Epithelial cell of prostate (primary cell): ENCODE data around the gene HECW1.

Source experiments
- DNase-seq: peaks from one replicate; pipeline ENCODE4 v3.0.0-alpha.2; 2011; ENCODE audit warnings: low read depth, low spot score
- H3K27ac ChIP-seq: fragments of 450-650 bp; 2 replicates; pipeline ENCODE4 v1.5.1; 2017; ENCODE audit warnings: mild to moderate bottlenecking

The HECW1 gene

DNA sequence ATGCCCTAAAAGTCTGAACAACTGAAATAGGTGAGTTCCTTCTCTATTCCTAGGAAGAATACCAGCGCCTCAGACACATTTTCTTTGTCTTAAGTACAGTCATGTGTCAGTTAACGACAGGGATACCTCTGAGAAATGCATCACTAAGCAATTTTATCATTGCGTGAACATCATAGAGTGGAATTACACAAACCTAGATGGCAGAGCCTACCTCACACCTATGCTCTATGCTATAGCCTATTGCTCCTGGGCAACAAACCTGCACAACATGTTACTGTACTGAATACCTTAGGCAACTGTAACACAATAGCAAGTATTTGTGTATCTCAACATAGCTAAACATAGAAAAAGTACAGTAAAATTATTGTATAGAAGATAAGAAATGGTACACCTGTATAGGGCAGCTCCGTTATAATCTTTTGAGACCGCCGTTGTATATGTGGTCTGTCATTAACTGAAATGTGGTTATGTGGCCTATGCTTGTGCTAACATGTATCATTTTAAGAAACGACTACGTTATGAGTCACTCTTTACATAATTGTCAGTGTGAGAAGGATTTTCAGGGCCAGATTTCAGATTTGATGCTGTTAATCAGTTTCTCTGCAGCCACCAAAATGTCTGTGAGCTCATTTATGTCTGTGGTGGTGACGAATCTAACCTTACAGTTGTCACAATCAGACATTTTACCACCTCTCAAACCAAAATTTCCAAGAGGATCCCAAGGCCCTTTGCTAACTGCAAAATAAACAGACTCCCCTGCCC, 404.3 kb downstream of the HECW1 start:
- no peak overlapping the region for H3K27ac ChIP-seq
- peak; percentile 64 for DNase-seq

DNA sequence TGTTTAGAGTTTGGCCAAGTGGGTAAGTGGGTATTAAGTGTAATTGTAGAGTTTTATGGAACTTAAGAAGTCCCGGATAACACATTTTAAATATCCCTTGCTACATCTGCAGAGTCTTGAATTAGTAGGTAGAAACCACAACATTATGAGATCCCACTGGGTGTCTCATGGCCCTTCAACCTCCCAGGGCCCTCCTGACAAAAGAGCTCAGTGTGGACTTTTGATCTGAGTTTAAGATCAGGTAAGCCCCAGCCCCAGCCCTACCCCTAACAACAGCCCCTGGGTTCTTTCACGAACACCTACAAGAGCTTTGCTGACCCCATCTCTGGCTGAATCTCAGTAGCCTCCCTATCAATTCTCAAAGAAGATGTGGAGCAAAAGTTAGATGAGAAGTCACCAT, 405.0 kb downstream of the HECW1 start:
- H3K27ac ChIP-seq: no peak overlapping the region
- DNase-seq: no peak

DNA sequence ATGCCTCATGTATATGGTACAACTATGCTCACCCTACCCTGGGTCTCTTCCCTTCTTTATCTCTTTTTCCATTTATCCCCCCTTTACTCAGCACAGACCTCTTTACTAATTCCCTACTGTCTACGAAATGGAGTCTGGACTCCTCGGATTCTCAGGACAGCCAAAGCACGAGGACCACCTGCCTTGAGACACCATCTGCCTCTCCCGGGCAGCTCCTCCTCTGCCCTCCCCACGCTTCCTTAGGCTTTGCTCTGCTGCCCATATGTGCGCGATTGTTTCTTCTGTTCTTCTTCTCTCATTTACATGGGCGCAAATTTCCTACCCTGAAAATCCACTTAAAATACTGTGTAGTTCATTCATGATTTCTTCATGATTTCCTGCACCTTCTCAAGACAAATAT, 407.8 kb downstream of the HECW1 start:
- no peak overlapping the region for H3K27ac ChIP-seq
- no peak for DNase-seq

DNA sequence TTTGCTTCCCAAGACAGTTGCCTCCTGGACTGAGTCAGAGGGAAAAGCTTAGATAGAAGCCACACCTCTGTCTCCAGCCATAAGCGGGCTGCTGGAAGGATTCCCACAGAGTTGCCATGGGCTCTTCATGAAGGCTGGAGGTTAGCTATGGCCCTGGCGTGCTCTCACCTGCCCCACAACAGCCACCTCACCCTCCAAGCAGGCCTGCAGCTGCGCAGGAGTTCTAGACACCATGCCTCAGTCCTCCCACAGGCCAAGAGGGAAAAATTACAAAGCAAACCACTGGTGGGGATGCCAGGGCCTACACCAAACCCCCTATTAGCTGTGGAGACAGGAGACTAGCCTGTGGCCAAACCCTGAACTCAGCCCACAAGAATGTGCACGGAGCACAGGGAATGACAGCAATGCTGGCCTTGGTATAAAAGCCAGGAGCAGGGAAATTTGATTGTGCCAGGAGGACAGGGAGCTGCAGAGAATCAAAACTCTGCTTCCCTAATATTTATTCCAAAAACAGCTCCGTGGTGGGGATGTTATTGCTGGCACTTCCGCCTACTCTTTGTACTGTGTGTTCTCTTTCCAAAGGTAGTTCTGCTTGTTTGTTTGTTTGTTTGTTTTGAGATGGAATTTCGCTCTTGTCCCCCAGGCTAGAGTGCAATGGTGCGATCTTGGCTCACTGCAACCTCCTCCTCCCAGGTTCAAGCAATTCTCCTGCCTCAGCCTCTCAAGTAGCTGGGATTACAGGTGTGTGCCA, 410.1 kb downstream of the HECW1 start:
- H3K27ac ChIP-seq: peak overlapping the region; percentile 53
- peak; percentile 91 for DNase-seq

DNA sequence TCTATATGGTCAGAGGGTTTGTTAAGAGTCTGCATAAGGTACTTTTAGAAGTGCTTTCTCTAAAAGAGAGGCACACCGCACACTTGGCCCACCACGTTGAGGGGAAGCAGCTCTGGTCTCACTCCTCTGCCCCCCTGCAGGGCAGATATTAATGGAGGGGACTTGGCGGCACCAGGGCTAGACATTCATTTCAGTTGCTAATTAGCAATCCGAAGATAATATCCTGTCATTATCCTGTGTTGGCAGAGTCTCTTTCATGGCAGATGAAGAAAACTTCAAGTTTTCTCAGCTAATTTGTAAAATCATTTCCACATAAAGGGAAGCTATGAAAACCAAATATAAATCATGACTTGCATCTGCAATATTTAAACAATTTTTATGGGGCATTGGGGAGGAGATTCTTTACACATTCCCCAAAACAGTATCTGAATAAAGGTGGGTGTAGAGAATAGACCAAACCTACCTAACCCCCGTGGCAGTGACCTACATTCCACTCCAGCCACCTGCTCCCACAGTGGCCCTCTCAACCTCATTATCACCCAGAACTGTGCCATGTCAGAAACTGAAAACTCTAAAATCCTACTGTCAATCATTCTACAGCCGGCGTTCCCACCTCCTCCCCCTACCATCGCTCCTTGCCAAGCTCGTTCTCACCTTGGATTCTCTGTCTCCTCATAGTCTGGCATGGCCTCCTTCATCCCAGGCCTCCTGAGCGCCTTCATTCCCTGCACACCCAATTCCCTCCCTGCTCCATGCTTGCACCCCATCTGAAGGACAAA, 416.3 kb downstream of the HECW1 start:
- H3K27ac ChIP-seq: no peak overlapping the region
- no peak for DNase-seq

DNA sequence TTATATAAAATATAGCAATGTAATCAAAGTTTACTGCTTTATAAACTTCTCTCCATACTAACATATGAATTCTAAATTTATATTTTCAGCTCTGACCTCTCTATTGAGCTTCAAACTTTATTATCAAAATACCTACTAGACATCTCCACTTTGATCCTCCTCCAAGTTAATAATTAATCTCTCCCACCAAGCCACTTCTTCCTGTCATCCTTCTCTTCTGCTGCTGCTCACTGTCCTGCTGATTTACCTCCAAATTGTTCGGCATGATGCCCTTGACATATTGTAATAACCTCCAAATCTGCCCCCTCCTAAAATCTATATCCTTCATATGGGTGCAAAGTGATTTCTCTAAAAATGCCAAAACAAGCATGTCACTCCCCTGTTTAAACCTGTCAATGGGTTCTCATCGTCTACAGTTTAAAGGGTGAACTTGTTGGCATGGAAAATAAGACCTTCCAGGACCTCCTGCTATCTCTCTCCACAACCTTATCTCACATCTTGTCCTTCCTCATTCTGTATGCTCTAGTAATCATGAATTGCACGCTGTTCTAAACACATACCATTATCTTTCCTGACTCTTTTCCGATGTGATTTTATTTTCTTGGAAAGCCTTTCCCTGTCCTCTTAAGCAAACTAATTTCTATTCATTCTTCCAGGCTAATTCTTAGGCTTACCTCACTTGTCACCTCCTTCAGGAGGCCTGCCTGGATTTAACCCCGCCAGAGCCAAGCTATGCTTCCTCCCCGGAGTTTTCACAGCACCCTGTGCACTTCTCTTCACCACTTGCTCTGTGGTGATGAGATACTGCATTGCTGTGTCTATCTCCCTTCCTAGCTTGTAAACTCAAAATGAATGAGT, 418.3 kb downstream of the HECW1 start:
- no peak for DNase-seq
- H3K27ac ChIP-seq: no peak overlapping the region

DNA sequence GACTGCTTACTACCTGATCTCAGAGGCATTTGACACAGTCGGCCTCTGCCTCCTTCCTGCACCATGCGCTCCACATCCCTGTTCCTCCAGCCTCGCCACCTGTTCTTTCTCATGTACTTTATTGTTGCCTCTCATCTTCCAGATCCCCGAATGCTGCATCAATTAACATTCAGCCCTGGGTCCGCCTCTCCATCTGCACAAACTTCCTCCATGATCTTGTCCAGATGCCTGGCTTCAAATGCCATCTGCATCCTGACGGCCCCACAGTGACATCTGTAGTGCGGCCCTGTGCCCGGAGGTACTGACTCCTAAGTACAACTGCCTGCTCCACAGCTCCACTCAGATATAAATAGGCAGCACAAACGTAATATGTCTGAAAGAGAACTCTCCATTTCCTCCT, 419.3 kb downstream of the HECW1 start:
- DNase-seq: no peak
- no peak overlapping the region for H3K27ac ChIP-seq

DNA sequence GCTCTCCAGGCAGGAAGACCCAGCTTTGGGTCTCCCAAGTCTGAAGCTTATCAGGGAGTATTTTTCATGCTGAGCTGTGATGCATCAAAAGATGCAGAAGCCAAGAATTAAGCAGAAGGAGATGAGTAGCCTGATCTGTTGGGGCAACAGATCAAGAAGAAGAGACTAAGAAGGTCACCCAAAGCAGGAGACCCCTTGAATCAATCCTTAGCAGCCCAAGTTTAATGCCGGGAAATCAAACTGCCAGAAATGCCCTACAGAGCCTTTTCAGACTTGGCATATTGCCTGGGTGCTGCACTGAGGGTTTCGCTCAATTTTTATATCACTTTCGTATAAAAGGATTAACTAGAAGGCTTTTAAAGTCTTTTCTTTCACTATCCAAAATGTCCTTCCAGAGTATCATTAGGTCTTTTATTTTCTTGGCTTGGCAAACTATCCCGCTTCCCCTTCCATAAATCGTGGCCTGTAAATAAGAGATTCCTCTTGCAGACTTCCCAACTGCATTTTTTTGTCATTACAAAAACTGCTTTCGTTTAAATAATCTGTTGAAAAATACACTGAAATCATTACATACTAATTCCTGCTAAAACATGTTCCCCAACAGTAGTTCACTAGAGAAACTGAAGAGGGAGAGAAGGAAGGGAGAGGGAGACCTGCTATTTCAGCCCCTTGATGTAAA, 421.5 kb downstream of the HECW1 start:
- no peak for DNase-seq

DNA sequence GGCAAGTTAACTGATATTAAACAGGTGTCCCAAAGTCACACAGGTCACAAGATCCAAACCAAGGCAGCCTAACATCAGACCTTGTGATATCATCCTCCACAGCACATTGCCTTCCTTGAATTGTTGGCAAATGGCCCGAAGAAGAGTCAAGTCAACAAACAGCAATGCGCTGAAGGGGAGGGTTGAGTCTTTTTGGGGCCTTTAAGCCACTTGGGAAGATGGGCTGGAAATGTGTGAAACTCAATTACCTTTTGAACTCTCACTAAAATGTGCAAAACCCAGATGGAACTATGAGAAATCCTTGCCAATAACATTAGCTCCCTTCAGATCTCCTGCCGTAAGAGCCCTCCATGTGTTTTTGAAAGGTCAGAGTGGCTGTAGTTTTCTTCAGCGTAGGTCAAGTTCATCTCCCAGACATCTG, 422.6 kb downstream of the HECW1 start:
- DNase-seq: no peak
- no peak overlapping the region for H3K27ac ChIP-seq

More for the DNA sequence above, 421.5 kb downstream of the HECW1 start:
- H3K27ac ChIP-seq: no peak overlapping the region

DNA sequence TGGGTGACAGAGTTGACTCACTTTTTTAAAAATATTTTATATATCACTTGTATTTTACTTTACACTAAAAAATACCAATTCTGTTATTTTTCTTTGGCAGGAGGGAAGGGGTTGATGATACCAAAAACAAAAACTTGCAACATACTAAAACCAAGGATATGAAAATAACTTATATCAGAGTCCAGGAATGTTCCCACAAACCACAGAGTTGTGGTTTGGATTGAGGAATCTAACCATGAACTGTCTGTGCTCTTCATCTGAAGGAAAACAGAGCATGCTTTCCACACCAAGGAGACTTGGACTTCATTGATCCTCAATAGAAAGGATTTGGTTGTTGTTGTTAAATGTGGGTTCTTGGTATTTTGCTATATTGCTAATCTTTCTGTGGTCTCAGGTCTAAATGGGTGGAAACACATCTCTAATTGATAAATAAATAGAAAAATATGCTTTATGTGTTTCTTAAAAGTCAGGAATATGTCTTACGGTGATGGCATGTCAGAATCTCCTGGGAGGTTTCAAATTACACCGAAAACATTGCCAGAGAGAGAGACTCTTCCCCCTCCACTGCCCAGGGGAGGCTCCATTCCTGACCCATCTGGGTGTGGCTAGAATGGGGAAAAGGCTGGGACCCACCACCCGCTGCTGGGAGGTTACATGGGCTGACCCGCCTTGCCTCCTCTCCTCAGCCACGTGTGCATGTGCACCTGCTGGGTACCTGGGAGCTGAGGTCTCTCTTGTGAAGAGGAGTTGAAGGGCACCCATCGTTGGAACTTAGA, 423.6 kb downstream of the HECW1 start:
- peak; percentile 20 for DNase-seq
- H3K27ac ChIP-seq: no peak overlapping the region

DNA sequence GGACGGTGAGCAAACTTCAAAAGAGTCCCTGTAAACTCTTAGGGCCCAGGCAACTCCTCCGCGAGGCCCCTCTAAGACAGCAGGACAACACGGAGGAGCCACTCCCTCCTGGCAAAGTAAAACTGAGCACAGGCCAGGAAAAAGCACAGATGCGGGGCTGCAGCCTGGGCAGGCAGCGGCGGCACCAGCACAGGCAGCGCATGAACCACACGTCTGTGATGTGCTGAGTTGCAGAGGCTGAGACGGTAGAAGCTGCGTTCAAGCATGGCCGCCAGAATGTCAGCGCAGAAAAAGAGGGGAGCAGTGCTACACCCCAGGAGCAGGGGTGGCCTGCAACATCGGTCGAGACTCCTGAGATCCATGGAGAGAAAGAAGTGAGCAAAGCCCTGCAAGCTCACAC, 424.3 kb downstream of the HECW1 start:
- H3K27ac ChIP-seq: no peak overlapping the region
- no peak for DNase-seq

DNA sequence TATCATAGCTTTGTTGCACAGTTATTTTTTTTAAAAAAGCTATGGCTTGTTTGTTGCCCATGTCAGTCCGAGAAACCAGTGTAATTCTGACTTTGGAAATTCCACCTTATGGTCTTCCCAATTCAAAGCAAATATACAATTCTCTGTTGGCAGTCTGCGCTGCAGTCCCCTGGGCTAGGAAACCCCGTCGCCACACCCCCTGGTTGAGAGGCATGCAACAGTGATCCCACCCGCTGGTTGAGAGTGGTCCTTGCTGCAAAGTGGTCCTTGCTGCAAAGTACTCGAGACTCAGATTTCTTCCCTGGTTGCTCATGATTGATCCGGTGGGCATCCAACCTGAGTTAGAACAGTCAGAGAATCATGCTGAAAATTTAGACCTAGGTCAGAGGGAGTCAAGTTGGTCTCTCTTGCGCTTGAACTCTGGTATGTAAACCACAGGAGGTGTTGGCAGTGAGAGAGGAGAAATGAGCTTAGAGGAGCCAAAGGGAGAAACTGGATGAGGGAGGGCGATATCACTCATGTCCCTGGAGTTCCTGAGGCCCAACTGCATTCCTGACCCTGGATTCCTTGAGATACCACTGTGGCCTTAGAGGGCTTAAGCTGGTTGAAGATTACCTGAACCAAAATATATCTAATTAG, 425.4 kb downstream of the HECW1 start:
- no peak overlapping the region for H3K27ac ChIP-seq
- no peak for DNase-seq

DNA sequence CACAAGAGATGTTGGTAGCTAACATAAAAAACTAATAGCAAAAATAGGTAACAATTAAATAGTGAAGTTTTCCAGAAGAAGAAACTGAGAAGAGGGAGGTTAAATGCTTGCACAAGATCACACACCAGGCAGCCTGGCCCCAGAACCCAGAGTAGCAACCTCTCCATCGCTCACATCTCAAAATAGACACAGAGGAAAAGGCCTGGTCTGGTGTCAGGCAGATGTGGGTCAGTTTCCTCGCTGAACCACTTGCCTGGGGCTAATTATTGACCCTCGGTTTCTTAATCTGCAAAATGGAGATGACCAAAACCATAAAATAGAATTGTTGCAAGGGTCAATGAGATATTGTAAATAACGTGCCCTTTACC, 425.9 kb downstream of the HECW1 start:
- no peak overlapping the region for H3K27ac ChIP-seq
- DNase-seq: no peak

DNA sequence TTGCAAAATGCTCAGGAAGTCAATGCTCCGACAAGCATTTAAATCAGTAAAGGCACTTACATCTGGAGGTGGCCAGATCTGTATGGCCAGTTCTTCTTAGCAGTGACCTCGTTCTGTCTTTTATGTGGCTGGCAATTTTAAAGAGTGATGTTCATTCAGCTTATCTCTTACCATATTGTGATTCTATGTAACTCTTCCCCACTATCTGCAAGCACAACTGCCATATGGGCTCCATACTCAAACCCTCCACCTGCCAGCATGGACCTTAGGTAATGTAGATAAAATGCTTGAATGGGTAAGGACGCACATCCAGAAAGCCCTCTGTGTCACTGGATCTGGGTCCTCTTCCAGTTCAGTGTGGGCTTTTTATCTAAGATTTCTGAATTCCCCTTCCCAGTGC, 428.0 kb downstream of the HECW1 start:
- no peak for DNase-seq
- H3K27ac ChIP-seq: no peak overlapping the region

DNA sequence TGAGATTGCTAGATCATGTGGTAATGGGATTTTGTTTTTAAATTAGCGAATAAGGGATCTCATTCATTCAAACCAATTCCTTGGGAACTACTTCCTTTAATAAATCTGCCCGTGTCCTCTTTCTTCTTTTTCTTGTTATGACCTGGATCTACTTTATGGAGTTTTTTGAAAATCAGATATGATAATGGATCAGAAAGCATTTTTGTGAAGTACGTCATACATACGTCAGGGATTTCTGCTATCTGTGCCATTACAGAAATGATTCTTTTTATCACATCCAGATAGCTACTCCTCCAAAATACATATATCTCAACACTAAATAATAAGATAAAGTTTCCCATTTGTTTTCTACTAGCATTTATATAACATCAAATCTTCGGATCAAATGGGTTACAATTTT, 430.3 kb downstream of the HECW1 start:
- no peak for DNase-seq
- H3K27ac ChIP-seq: no peak overlapping the region

DNA sequence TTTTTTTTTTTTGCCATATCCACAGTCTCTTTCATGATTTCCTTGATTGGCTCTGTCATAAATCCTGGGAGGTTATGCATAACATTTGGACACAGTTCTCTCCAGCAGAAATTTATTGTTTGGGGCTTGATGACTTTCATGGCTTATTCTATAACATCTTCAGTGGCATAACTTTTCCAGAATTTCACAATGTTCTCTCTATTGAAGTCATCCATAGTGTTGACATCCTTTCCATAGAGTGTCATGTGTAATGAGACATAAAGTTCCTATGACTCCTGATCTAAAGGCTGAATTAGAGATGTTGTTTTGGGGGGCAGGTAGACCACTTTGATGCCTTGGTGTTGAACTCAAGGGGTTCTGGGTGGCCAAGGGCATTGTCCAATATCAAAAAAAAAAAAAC, 433.8 kb downstream of the HECW1 start:
- no peak overlapping the region for H3K27ac ChIP-seq
- DNase-seq: no peak

DNA sequence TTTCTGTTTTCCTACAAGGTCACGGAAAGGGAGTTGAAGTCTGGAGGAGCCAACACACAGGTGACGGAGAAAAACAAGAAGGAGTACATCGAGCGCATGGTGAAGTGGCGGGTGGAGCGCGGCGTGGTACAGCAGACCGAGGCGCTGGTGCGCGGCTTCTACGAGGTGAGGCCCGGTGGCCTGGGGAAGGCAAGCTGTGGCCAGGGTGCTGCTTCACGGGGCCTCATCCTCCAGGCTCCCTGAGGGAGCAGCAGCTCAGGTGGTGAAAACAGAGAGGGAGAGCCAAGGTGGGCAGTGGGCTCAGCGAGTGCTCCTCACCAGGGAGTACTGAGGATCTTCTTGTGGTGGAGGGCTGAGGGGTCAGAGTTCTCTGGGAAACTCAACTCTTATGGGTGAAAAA, 438.0 kb downstream of the HECW1 start:
- H3K27ac ChIP-seq: no peak overlapping the region
- no peak for DNase-seq

DNA sequence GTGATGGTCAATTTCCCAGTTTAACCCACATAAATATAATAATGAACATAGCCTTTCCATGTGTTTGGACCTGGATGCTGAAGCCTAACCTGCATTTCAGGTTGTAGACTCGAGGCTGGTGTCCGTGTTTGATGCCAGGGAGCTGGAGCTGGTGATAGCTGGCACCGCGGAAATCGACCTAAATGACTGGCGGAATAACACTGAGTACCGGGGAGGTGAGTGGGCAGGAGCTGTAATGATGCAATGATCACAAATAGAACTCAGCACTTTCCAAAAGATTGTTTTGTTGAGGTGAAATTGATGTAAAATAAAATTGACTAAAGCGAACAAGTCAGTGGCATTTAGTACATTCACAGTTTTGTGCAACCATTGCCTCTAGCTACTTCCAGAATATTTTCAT, 439.7 kb downstream of the HECW1 start:
- DNase-seq: no peak
- no peak overlapping the region for H3K27ac ChIP-seq
